Lower leg skin (tissue), 3 donors: ENCODE measurements around the gene WDHD1.

ENCODE experiments used
- CTCF ChIP-seq, 3 donors: fragments of 450-650 bp; IDR thresholded peaks; one replicate each; pipeline ENCODE4 v1.5.1; 2016; ENCODE audit warnings: antibody characterized with exemption in 3 of 3, mild to moderate bottlenecking in 3 of 3, moderate library complexity in 2 of 3
- POLR2A ChIP-seq, 2 donors: fragments of 450-650 bp; IDR thresholded peaks; one replicate each; pipeline ENCODE4 v1.6.1; 2016 to 2017; ENCODE audit warnings: antibody characterized with exemption in 2 of 2, mild to moderate bottlenecking in 1 of 2, moderate library complexity in 1 of 2

- TF ChIP-seq CTCF (IDR thresholded peaks at IDR 0.05) (no peak), POLR2A (IDR thresholded peaks at IDR 0.05) (no peak)
Observed at GRCh38 chr14:54894995-54895394, 131.9 kb downstream of the WDHD1 start.
